Activated CD4-positive, alpha-beta T cell treated with anti-CD3 and anti-CD28 coated beads, Interleukin-2, amount 50 U/mL, for 16 hours (primary cell): ENCODE data around the gene APOC1.
"Not testable (repeated sequence)": the region's sequence is repeated elsewhere in the genome, so short reads cannot be mapped to it uniquely, and the experiment has no call there.

Experiments
- DNase-seq: peaks from one replicate; pipeline ENCODE4 v3.0.0-alpha.2; 2020

The APOC1 gene

GRCh38 chr19:44924243-44924725 is 9.9 kb downstream of the APOC1 start:
- no peak for DNase-seq

- DNase-seq = no peak
Observed at GRCh38 chr19:44925114-44925891, 10.9 kb downstream of the APOC1 start.

- DNase-seq = not testable (repeated sequence)
Observed at GRCh38 chr19:44926245-44927077, 12.1 kb downstream of the APOC1 start.

- DNase-seq = no peak
Observed at GRCh38 chr19:44927746-44928145, 13.3 kb downstream of the APOC1 start.

DNA sequence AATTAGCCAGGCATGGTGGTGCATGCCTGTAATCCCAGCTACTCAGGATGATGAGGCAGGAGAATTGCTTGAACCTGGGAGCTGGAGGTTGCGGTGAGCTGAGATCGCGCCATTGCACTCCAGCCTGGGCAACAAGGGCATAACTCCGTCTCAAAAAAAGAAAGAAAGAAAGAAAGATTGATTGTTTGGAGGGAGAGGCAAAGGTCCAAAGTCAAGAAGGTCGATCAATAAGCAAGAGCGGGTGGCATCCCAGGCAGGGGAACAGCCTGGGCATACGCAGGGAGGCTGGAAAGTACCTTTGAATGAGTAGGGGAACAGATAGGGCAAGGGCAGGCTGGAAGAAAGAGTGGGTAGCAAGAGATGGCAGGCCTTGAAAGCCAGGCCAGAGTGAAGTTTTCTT is 15.7 kb downstream of the APOC1 start:
- no peak for DNase-seq

DNA sequence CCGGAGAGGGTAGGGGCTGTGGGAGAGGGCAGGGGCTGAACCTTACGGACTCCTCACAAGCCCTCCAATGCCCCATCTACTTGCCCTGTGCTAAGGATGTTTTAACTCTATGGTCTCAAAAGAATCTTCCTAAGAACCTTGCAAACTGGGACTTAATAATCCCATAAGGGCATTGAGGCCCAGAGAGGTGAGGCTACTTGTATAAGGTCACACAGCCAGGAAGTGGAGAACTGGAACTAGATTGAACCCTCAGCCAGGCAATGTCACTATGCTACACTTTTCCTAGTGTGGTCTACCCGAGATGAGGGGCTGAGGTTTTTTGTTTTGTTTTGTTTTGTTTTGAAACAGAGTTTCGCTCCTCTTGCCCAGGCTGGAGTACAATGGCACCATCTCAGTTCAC is 17.1 kb downstream of the APOC1 start:
- DNase-seq = no peak

GRCh38 chr19:44939668-44940067 is 25.3 kb downstream of the APOC1 start:
- no peak for DNase-seq

- DNase-seq = no peak
Observed at GRCh38 chr19:44942067-44942571, 27.7 kb downstream of the APOC1 start, which contains the start of gene APOC4. TSS of gene APOC4 (plus strand) at chr19:44942237. CDS start at chr19:44942278, 41 bp downstream.

DNA sequence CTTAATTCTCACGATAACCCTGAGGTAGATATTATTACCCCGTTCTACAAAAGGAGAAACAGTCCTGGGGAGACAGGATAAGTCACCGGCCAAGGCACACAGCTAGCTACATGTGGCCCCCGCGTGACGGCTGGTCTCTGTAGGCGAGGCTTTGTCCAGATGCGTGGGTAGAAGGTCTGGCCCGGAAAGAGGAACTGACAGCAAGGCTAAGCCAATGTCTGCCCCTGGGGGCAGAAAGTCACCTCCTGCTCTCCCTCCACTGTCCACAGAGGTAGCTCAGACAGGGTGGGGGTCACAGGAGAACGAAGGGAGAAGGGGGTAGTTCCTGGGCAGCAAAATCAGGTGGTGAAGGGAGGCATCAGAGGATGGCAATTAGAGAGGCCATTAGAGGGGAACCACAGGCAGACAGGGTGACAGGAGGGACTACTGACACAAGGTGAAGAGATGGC is 29.4 kb downstream of the APOC1 start:
- no peak for DNase-seq

DNA sequence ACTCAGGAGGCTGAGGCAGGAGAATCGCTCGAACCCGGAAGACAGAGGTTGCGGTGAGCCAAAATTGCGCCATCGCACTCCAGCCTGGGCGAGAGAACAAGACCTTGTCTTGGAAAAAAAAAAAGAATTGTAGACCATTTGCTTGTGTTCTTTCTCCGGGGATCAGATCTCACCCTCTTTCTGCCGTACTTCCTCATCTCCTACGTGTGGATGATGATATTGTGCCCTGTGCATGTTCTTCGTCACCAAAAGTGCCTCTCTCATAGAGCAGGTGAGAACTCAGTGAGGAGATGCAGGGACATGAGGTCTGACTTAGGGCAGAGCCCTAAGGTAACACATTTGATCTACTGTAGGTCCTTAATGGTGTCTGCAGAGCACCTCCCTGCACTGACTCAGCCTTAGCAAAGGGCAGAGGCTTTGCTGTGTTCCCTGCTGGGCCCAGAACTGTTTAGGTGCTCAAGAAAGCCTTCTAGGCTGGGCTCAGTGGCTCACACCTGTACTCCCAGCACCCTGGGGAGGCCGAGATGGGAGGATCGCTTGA is 32.7 kb downstream of the APOC1 start:
- no peak for DNase-seq

- DNase-seq = no peak
Observed at GRCh38 chr19:44948237-44948636, 33.8 kb downstream of the APOC1 start.

DNA sequence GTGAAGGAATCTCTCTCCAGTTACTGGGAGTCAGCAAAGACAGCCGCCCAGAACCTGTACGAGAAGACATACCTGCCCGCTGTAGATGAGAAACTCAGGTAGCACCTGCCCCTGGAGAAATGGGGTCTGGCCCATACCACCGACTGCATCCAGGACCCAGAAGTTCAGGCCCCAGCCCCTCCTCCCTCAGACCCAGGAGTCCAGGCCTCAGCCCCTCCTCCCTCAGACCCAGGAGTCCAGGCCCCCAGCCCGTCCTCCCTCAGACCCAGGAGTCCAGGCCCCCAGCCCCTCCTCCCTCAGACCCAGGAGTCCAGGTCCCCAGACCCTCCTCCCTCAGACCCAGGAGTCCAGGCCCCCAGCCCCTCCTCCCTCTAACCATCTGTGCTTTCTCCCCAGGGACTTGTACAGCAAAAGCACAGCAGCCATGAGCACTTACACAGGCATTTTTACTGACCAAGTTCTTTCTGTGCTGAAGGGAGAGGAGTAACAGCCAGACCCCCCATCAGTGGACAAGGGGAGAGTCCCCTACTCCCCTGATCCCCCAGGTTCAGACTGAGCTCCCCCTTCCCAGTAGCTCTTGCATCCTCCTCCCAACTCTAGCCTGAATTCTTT is 34.5 kb downstream of the APOC1 start:
- no peak for DNase-seq

- no peak for DNase-seq
Observed at GRCh38 chr19:44949550-44949949, 35.1 kb downstream of the APOC1 start.

GRCh38 chr19:44951179-44952159 is 37.1 kb downstream of the APOC1 start:
- DNase-seq = peak; percentile 78

- DNase-seq = no peak
Observed at GRCh38 chr19:44954278-44954648, 39.9 kb downstream of the APOC1 start.

- peak; percentile 97 for DNase-seq
Observed at GRCh38 chr19:44954649-44955504, 40.5 kb downstream of the APOC1 start, which contains the start of gene CLPTM1. TSS of gene CLPTM1 (plus strand) at chr19:44955380. CDS start at chr19:44955396, 16 bp downstream.

DNA sequence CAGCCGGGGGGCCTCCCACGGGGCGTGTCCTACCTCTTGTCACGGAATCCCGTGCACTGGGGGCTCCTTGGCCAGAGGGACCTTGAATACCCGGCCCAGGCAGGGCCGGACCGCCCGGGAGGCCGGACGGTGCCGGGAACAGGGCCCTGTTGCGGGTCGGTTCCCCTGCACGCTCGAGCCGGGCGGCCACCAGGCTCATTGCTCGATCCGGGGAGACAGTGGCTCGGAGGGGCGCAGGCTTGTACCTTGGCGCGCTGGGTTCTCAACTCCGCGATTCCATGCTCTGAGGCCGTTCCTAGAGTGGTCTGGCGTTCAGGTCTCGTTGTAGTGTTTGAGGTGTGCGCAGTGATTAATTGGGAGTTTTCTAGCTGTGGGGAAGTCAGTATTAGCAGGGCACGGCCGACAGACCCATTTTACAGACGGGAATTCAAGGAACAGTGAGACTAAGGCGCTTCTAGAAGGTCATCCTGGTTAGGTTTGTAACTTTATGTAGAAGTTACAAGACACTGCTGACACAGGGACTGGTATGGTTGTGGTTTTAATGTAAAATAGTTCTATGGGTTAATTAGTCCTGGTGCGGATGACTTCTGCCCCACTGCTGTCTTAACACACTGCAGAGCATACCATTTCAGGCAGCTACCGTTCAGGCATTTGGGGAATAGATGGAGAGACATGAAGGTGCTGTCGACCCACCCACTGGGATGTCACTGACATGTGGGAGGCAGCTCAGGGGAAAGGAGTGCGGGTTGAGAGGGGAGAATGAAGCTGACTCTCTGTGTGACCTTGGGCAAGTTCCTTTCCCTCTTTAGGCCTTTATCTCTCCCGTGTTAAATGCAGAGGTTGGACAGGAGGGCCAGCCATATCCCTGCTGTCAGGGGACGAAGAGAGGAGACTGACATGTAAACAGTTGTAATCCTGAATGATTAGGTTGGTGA is 41.4 kb downstream of the APOC1 start:
- no peak for DNase-seq

DNA sequence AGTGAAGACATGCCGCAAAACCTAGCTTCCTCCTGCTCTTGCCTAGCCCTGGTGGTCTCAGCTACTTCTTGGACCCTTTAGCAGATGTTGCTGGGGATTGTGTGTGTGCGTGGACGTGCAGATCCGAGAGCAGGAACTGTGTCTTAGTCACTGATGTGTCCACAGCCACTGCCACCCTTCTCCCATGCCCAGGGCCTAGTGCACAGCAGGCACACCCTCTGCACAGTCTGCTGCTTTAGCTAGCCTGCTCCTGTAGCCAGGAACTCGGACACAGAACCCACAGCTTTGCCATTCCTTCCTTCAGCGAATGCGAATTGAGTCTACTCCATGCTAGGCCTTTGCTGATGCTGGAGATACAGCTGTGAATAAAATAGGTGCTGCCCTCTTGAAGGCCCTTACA is 43.1 kb downstream of the APOC1 start:
- DNase-seq = no peak

- no peak for DNase-seq
Observed at GRCh38 chr19:44958090-44958489, 43.7 kb downstream of the APOC1 start.
